NT2/D1 (cell line): ENCODE data around the gene TOR3A.

Source experiments
- DNase-seq: peaks from one replicate; pipeline ENCODE4 v3.0.0-alpha.2; 2011; ENCODE audit warnings: low read depth, low spot score
- H3K27me3 ChIP-seq: 2 replicates; pipeline ENCODE4 v1.6.0; 2011; ENCODE audit warnings: mild to moderate bottlenecking; ENCODE audit not compliant: insufficient read length, insufficient read depth
- H3K36me3 ChIP-seq: 2 replicates; pipeline ENCODE4 v1.6.1; 2011; ENCODE audit warnings: mild to moderate bottlenecking, low read length, mixed read lengths; ENCODE audit not compliant: insufficient read depth, insufficient read length
- H3K4me1 ChIP-seq: 2 replicates; pipeline ENCODE4 v1.5.1; 2011; ENCODE audit not compliant: insufficient read depth, insufficient read length
- H3K4me3 ChIP-seq: 2 replicates; pipeline ENCODE4 v1.5.1; 2011; ENCODE audit warnings: low read depth; ENCODE audit not compliant: insufficient read length
- H3K9ac ChIP-seq: 2 replicates; pipeline ENCODE4 v1.6.0; 2011; ENCODE audit warnings: low read depth; ENCODE audit not compliant: insufficient read length
- H3K9me3 ChIP-seq: 2 replicates; pipeline ENCODE4 v1.5.1; 2011; ENCODE audit warnings: mild to moderate bottlenecking, low read length; ENCODE audit not compliant: insufficient read depth
- SUZ12 ChIP-seq: IDR thresholded peaks from 2 replicates; pipeline ENCODE4 v1.6.1; 2011; ENCODE audit not compliant: insufficient read length, insufficient read depth; ENCODE audit errors: extremely low read depth
- YY1 ChIP-seq: IDR thresholded peaks from 2 replicates; pipeline ENCODE4 v1.6.1; 2011; ENCODE audit not compliant: insufficient read length, insufficient read depth
- ZNF274 ChIP-seq: IDR thresholded peaks from 2 replicates; pipeline ENCODE4 v1.6.1; 2011; ENCODE audit warnings: mild to moderate bottlenecking, low read depth, low read length

The TOR3A gene

GRCh38 chr1:179090522-179090921 lies 8.7 kb downstream of the TOR3A start:
- peaks cover 82% of the 10 kb centered on the region for H3K36me3 ChIP-seq
- no peaks in the 10 kb centered on the region for H3K27me3 ChIP-seq
- no peak overlapping the region for H3K9ac ChIP-seq
- no peak for DNase-seq
- no peaks in the 10 kb centered on the region for H3K9me3 ChIP-seq
- TF ChIP-seq ZNF274 (no peak), YY1 (no peak), SUZ12 (no peak)
- no peak overlapping the region for H3K4me3 ChIP-seq
- peaks cover 37% of the 10 kb centered on the region for H3K4me1 ChIP-seq

GRCh38 chr1:179090923-179091322 lies 9.1 kb downstream of the TOR3A start:
- peaks cover 35% of the 10 kb centered on the region for H3K4me1 ChIP-seq

GRCh38 chr1:179091691-179092165 lies 9.9 kb downstream of the TOR3A start:
- peaks cover 85% of the 10 kb centered on the region for H3K36me3 ChIP-seq
- H3K9me3 ChIP-seq = no peaks in the 10 kb centered on the region
- H3K9ac ChIP-seq = no peak overlapping the region
- no peak for DNase-seq
- H3K4me1 ChIP-seq = peaks cover 33% of the 10 kb centered on the region
- TF ChIP-seq SUZ12 (no peak), YY1 (no peak), ZNF274 (no peak)
- H3K4me3 ChIP-seq = no peak overlapping the region
- H3K27me3 ChIP-seq = no peaks in the 10 kb centered on the region

More at GRCh38 chr1:179090923-179091322, 9.1 kb downstream of the TOR3A start:
- no peak overlapping the region for H3K9ac ChIP-seq
- no peak overlapping the region for H3K4me3 ChIP-seq
- peaks cover 82% of the 10 kb centered on the region for H3K36me3 ChIP-seq
- H3K27me3 ChIP-seq = no peaks in the 10 kb centered on the region
- TF ChIP-seq YY1 (no peak), SUZ12 (no peak), ZNF274 (no peak)
- no peak for DNase-seq
- no peaks in the 10 kb centered on the region for H3K9me3 ChIP-seq

GRCh38 chr1:179092896-179093461 lies 11.1 kb downstream of the TOR3A start:
- H3K27me3 ChIP-seq = no peaks in the 10 kb centered on the region
- TF ChIP-seq YY1 = no peak
- TF ChIP-seq SUZ12 = no peak
- no peak for TF ChIP-seq ZNF274
- H3K4me3 ChIP-seq = no peak overlapping the region
- no peak for DNase-seq
- no peak overlapping the region for H3K9ac ChIP-seq
- peaks cover 23% of the 10 kb centered on the region for H3K4me1 ChIP-seq
- H3K36me3 ChIP-seq = peaks cover 90% of the 10 kb centered on the region
- H3K9me3 ChIP-seq = no peaks in the 10 kb centered on the region

GRCh38 chr1:179094818-179095217 lies 12.9 kb downstream of the TOR3A start:
- Histone ChIP-seq H3K9me3 (no peaks in the 10 kb centered on the region), H3K4me3 (no peak overlapping the region), H3K4me1 (peaks cover 17% of the 10 kb centered on the region), H3K36me3 (peaks cover 92% of the 10 kb centered on the region), H3K9ac (no peak overlapping the region), H3K27me3 (no peaks in the 10 kb centered on the region)
- TF ChIP-seq ZNF274 (no peak), YY1 (no peak), SUZ12 (no peak)
- DNase-seq = no peak

- Histone ChIP-seq H3K27me3 (no peaks in the 10 kb centered on the region), H3K9ac (no peak overlapping the region), H3K9me3 (no peaks in the 10 kb centered on the region), H3K4me1 (peaks cover 17% of the 10 kb centered on the region), H3K4me3 (no peak overlapping the region), H3K36me3 (peaks cover 93% of the 10 kb centered on the region)
- no peak for DNase-seq
- TF ChIP-seq YY1 = no peak
These were observed 13.5 kb downstream of the TOR3A start for GRCh38 chr1:179095377-179095776.

GRCh38 chr1:179095924-179096323 lies 14.1 kb downstream of the TOR3A start:
- TF ChIP-seq SUZ12 = no peak
- no peak overlapping the region for H3K9ac ChIP-seq
- no peaks in the 10 kb centered on the region for H3K27me3 ChIP-seq
- no peak for DNase-seq
- H3K36me3 ChIP-seq = peaks cover 93% of the 10 kb centered on the region
- H3K9me3 ChIP-seq = no peaks in the 10 kb centered on the region
- no peak overlapping the region for H3K4me3 ChIP-seq
- peaks cover 17% of the 10 kb centered on the region for H3K4me1 ChIP-seq

GRCh38 chr1:179099891-179100290 lies 18.0 kb downstream of the TOR3A start:
- Histone ChIP-seq H3K9me3 (no peaks in the 10 kb centered on the region), H3K4me1 (peaks cover 2% of the 10 kb centered on the region), H3K27me3 (no peaks in the 10 kb centered on the region), H3K9ac (no peak overlapping the region), H3K36me3 (peaks cover 85% of the 10 kb centered on the region), H3K4me3 (no peak overlapping the region)
- TF ChIP-seq ZNF274 = no peak
- TF ChIP-seq YY1 = no peak
- TF ChIP-seq SUZ12 = no peak
- no peak for DNase-seq
